ENCODE measurements around the gene TAF4. TPM values are rescaled to one million over a fixed set of nuclear protein-coding genes. Genes with fewer than 3 reads are reported as not detected.
"Not testable (repeated sequence)": the region's sequence is repeated elsewhere in the genome, so short reads cannot be mapped to it uniquely, and the experiment has no call there.

TAF4 gene
- total RNA-seq, 2 donors from 2014 or later: 12.7 to 29.0 TPM

DNA sequence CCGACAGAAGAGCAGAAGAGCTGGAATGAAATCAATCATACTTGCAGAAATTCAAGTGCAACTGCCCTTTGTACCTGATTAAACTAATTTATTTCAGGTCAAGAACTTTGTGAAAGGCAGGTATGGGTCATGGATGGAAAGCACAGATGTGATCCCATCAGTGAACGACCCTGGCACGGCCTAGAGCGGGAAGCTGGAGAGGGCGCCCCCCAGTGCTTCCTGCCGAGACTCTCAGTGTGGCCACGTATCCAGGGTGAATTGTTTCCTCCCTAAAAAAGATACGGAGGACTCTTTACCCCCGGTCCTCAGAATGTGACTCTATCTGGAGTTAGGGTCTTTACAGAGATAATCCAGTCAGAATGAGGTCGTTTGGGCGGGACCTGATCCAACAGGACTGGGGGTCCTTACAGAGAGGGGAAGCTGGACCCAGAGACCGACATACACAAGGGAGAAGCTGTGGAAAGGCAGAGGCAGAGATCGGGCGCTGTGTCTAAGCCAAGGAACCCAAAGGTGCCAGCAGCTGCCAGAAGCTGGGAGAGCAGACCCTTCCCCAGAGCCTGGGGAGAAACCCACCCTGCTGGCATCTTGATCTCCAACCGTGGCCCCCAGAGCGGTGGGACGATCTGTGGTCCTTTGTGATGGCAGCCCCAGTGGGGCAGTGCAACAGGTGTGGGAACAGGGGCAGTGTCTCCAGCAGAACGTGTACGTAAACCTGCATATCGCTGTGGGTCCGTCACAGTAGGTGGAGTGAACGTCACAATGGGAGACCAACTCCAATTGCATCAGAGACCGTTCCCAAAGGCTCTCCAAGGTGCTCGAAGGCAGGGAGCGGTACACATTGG lies 91.9 kb downstream of the TAF4 start:
- Histone ChIP-seq H3K4me3 (no peak overlapping the region), H3K27me3 (no peaks in the 10 kb centered on the region), H3K9me3 (no peaks in the 10 kb centered on the region), H3K4me1 (no peaks in the 10 kb centered on the region), H3K36me3 (replicated peaks in 1 of 2; ENCODE audit: insufficient read depth in 1 of 2, low read depth in 2 of 2) (peaks cover 4 to 7% of the 10 kb centered on the region in 2 donors), H3K27ac (no peak overlapping the region)
- ATAC-seq (no peak), DNase-seq (no peak)
- TF ChIP-seq CTCF (IDR thresholded peaks at IDR 0.05) (no peak), POLR2A (IDR thresholded peaks at IDR 0.05) (no peak)
- WGBS, 2 donors: 92 to 95% methylated on average over 18 to 25 of the region's 25 CpGs
- intact Hi-C loops (cut with DNase I): no loop called here

- no peak for TF ChIP-seq CTCF (IDR thresholded peaks at IDR 0.05)
- TF ChIP-seq POLR2A (IDR thresholded peaks at IDR 0.05): no peak
- Histone ChIP-seq H3K27ac (no peak overlapping the region), H3K4me3 (no peak overlapping the region), H3K27me3 (no peaks in the 10 kb centered on the region), H3K36me3 (replicated peaks in 1 of 2; ENCODE audit: insufficient read depth in 1 of 2, low read depth in 2 of 2) (peaks cover 4 to 7% of the 10 kb centered on the region in 2 donors), H3K9me3 (no peaks in the 10 kb centered on the region), H3K4me1 (no peaks in the 10 kb centered on the region)
- no peak for DNase-seq
- intact Hi-C loops (cut with DNase I): no loop called here
- no peak for ATAC-seq
- 90% methylated on average over 24 to 27 of the region's 27 CpGs for WGBS, 2 donors
Measured at GRCh38 chr20:61972636-61973508, 92.8 kb downstream of the TAF4 start.

DNA sequence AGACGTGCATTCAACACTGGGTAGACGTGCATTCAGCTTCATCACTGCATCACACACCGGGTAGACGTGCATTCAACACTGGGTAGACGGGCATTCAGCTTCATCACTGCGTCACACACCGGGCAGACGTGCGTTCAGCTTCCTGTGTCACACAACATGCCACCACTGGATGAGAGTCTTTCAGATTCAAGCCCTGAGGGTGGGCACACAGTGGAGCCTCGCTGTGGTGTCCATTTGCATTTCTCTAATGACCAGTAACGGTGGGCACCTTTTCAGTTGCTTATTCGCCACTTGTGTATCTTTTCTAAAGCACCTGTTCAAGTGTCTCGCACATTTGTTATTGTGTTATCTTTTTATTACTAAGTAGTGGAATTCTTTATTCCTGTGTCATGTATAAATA lies 94.1 kb downstream of the TAF4 start:
- H3K27ac ChIP-seq; H3K36me3 ChIP-seq (replicated peaks in 1 of 2; ENCODE audit: insufficient read depth in 1 of 2, low read depth in 2 of 2); DNase-seq; intact Hi-C loops (cut with DNase I); ATAC-seq; H3K4me3 ChIP-seq; H3K4me1 ChIP-seq; H3K9me3 ChIP-seq; H3K27me3 ChIP-seq: not testable (repeated sequence)
- WGBS, 2 donors: 94 to 97% methylated on average over 6 to 12 of the region's 13 CpGs

DNA sequence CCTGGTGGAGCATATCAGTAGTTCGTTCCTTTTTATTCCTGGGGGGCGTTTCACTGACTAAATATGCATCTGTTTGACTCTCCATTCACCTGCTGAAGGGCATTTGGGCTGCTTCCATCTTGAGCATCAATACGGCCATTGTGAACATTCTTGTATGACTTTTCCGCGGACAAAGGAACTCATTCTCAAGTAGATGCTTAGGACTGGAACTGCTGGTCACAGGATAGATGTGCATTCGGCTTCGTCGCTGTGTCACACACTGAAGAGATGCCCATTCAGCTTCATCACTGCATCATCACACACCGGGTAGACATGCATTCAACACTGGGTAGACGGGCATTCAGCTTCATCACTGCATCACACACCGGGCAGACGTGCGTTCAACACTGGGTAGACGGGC lies 95.3 kb downstream of the TAF4 start:
- Histone ChIP-seq H3K27ac (no peak overlapping the region), H3K27me3 (no peaks in the 10 kb centered on the region), H3K36me3 (replicated peaks in 1 of 2; ENCODE audit: insufficient read depth in 1 of 2, low read depth in 2 of 2) (peaks cover 3 to 4% of the 10 kb centered on the region in 2 donors), H3K4me3 (no peak overlapping the region), H3K9me3 (no peaks in the 10 kb centered on the region), H3K4me1 (peaks cover 4% of the 10 kb centered on the region)
- TF ChIP-seq POLR2A (IDR thresholded peaks at IDR 0.05) (no peak), CTCF (IDR thresholded peaks at IDR 0.05) (no peak)
- WGBS, 2 donors: 87 to 93% methylated on average over 11 to 14 of the region's 14 CpGs
- DNase-seq: no peak
- ATAC-seq: no peak
- intact Hi-C loops (cut with DNase I): no loop called here

- Histone ChIP-seq H3K27ac (no peak overlapping the region), H3K36me3 (replicated peaks in 1 of 2; ENCODE audit: insufficient read depth in 1 of 2, low read depth in 2 of 2) (peaks cover 3 to 4% of the 10 kb centered on the region in 2 donors), H3K4me3 (no peak overlapping the region), H3K9me3 (no peaks in the 10 kb centered on the region), H3K4me1 (peaks cover 4% of the 10 kb centered on the region), H3K27me3 (no peaks in the 10 kb centered on the region)
- WGBS, 2 donors: 84 to 86% methylated on average over 16 to 20 of the region's 27 CpGs
- no peak for TF ChIP-seq POLR2A (IDR thresholded peaks at IDR 0.05)
- no peak for TF ChIP-seq CTCF (IDR thresholded peaks at IDR 0.05)
- no peak for DNase-seq
- no peak for ATAC-seq
- intact Hi-C loops (cut with DNase I): no loop called here
Measured at GRCh38 chr20:61969806-61970205, 95.9 kb downstream of the TAF4 start.

All from body of pancreas (tissue), 4 donors.